ENCODE measurements around the gene NPDC1.

DNA sequence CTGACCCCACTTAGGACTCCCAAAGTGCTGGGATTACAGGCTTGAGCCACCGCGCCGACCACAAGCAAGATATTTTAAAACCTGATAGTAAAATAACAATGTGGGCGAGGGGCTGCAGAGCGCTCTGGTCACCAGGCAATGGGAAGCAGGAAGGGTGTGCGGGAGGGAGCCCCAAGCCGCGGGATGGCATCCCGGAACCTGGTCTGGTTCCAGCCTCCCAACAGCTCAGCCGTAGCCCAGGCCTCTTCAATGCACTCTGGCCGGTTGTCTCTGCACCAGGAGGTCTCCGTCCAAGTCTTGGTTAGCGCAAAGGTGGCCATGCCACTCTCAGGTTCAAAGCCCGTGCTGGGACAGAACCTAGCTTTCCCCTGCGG is 30.6 kb upstream of the NPDC1 start:
- TF ChIP-seq POLR2A (IDR thresholded peaks at IDR 0.05), result no peak
- TF ChIP-seq, protein P1, sequence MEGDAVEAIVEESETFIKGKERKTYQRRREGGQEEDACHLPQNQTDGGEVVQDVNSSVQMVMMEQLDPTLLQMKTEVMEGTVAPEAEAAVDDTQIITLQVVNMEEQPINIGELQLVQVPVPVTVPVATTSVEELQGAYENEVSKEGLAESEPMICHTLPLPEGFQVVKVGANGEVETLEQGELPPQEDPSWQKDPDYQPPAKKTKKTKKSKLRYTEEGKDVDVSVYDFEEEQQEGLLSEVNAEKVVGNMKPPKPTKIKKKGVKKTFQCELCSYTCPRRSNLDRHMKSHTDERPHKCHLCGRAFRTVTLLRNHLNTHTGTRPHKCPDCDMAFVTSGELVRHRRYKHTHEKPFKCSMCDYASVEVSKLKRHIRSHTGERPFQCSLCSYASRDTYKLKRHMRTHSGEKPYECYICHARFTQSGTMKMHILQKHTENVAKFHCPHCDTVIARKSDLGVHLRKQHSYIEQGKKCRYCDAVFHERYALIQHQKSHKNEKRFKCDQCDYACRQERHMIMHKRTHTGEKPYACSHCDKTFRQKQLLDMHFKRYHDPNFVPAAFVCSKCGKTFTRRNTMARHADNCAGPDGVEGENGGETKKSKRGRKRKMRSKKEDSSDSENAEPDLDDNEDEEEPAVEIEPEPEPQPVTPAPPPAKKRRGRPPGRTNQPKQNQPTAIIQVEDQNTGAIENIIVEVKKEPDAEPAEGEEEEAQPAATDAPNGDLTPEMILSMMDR (IDR thresholded peaks at IDR 0.05), result no peak
